Omental fat pad (tissue), 4 donors: ENCODE data around the gene CLTB. TPM values are rescaled to one million over a fixed set of nuclear protein-coding genes. Genes with fewer than 3 reads are reported as not detected.

ENCODE experiments used
- ATAC-seq: fragments of 150-250 bp; one replicate; pipeline ENCODE4 v1.9.1; 2016; ENCODE audit warnings: mild to moderate bottlenecking, moderate library complexity; ENCODE audit not compliant: low FRiP score
- DNase-seq: peaks from one replicate; pipeline ENCODE4 v3.0.0-alpha.2; 2019; ENCODE audit warnings: low spot score
- CTCF ChIP-seq, 3 donors: fragments of 450-650 bp; IDR thresholded peaks; one replicate each; pipeline ENCODE4 v1.5.1; 2016 to 2017; ENCODE audit warnings: antibody characterized with exemption in 3 of 3, mild to moderate bottlenecking in 3 of 3, moderate library complexity in 2 of 3
- total RNA-seq, 4 donors: library from RNA; depleted of rRNA; stranded (reverse); fragments of >200 nt; gene quantifications; one replicate each; pipeline ENCODE4 v1.1.0, GENCODE V29; 2016

Gene CLTB
- total RNA-seq, 4 donors from 2014 or later = 119 to 171 (median 128) TPM

- TF ChIP-seq CTCF (IDR thresholded peaks at IDR 0.05) = no peak
- no peak for ATAC-seq
- DNase-seq = no peak
Observed at GRCh38 chr5:176416965-176417364, 626 bp upstream of the CLTB start.

- TF ChIP-seq CTCF (IDR thresholded peaks at IDR 0.05) = no peak
- DNase-seq = no peak
- ATAC-seq = no peak
Observed at GRCh38 chr5:176415240-176415951, 943 bp downstream of the CLTB start.

GRCh38 chr5:176414704-176415103, 1.6 kb downstream of the CLTB start:
- ATAC-seq = no peak
- no peak for TF ChIP-seq CTCF (IDR thresholded peaks at IDR 0.05)
- no peak for DNase-seq

GRCh38 chr5:176413709-176414191, 2.6 kb downstream of the CLTB start:
- DNase-seq (no peak), ATAC-seq (no peak)
- TF ChIP-seq CTCF (IDR thresholded peaks at IDR 0.05) = no peak

GRCh38 chr5:176413255-176413565, 3.1 kb downstream of the CLTB start:
- no peak for DNase-seq
- peak; percentile 35 for ATAC-seq
- no peak for TF ChIP-seq CTCF (IDR thresholded peaks at IDR 0.05)

- DNase-seq (no peak), ATAC-seq (no peak)
- TF ChIP-seq CTCF (IDR thresholded peaks at IDR 0.05) = no peak
Observed at GRCh38 chr5:176412517-176413254, 3.7 kb downstream of the CLTB start.
